ENCODE data around the gene LGALS7B.

DNA sequence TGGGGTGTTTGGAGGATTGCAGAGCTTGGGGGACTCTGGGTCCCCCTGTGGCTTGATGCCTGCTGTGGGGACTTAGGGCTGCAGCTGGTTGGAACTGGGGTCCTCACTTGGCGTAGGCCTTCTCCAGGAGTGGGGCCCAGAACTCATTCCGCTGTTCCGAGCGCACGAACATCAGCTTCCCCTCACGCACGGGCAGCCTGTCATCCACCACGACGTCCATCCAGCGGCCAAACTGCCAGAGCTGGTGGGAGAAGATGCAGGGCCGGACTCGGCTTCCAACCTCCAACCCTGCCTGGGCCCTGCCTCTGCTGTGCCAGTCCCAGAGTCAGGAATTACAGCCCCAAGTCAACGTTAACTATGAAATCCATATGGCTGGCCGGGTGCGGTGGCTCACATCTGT, 47.3 kb upstream of the LGALS7B start:
- TF ChIP-seq, protein P1, sequence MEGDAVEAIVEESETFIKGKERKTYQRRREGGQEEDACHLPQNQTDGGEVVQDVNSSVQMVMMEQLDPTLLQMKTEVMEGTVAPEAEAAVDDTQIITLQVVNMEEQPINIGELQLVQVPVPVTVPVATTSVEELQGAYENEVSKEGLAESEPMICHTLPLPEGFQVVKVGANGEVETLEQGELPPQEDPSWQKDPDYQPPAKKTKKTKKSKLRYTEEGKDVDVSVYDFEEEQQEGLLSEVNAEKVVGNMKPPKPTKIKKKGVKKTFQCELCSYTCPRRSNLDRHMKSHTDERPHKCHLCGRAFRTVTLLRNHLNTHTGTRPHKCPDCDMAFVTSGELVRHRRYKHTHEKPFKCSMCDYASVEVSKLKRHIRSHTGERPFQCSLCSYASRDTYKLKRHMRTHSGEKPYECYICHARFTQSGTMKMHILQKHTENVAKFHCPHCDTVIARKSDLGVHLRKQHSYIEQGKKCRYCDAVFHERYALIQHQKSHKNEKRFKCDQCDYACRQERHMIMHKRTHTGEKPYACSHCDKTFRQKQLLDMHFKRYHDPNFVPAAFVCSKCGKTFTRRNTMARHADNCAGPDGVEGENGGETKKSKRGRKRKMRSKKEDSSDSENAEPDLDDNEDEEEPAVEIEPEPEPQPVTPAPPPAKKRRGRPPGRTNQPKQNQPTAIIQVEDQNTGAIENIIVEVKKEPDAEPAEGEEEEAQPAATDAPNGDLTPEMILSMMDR (IDR thresholded peaks at IDR 0.05; ENCODE audit: insufficient read depth, low read depth, low read length), result no peak
- no peak for TF ChIP-seq EZH2 (IDR thresholded peaks at IDR 0.05; ENCODE audit: insufficient read depth, low read length)
